ENCODE results near the gene WSCD2.
A peak's percentile ranks its signal among the peaks of the same experiment; 100 is the strongest.

Gene WSCD2

DNA sequence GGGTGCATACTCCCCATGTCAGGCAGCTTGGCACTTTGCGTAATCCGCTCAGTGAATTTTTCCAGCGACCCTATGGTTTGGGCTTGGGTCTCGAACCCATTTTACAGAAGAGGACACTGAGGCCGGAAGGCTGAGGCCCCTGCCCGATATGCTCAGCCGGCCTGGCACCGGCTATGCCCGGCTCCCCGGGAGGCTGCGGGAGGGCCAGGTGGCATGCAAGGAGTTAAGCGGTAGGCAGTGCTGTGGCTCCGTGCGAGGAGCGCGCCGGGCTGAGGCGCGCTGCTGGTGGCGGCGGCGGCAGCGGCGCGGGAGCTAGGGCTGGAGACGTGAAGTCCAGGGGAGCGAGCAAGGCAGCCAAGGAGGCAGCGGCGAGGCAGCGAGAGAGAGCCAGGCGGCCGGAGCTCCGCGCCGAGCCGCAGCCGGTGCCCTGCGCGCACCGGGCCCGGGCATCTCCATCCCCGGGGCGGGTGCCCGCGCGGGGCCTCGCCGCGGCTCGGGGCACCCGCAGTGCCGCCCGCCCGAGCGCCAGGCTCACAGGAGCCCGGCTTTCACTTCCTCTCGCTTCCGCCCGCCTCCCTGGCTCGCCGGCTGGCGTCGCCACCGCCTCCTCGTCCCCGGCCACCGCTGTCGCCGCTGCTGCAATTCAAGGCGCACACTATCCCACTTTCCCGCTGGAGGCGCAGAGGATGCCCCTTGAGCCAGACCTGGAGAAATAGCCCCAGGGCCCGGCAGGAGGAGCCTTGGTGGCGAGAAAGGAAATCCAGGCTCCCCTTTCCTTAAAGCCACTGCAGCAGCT lies at the start of gene WSCD2:
TSS of gene WSCD2 (plus strand) at position 272 of the 796 bp plus-strand sequence. CDS start 66,545 bp downstream, outside the sequence.
- DNase-seq (ENCODE audit: low spot score): peak; percentile 23
- TF ChIP-seq, protein P1, sequence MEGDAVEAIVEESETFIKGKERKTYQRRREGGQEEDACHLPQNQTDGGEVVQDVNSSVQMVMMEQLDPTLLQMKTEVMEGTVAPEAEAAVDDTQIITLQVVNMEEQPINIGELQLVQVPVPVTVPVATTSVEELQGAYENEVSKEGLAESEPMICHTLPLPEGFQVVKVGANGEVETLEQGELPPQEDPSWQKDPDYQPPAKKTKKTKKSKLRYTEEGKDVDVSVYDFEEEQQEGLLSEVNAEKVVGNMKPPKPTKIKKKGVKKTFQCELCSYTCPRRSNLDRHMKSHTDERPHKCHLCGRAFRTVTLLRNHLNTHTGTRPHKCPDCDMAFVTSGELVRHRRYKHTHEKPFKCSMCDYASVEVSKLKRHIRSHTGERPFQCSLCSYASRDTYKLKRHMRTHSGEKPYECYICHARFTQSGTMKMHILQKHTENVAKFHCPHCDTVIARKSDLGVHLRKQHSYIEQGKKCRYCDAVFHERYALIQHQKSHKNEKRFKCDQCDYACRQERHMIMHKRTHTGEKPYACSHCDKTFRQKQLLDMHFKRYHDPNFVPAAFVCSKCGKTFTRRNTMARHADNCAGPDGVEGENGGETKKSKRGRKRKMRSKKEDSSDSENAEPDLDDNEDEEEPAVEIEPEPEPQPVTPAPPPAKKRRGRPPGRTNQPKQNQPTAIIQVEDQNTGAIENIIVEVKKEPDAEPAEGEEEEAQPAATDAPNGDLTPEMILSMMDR (IDR thresholded peaks at IDR 0.05; ENCODE audit: extremely low read depth, insufficient read depth, missing control alignments): no peak
- in situ Hi-C loops (cut with MboI; ENCODE audit: low pct_unique_long_range_greater_than_20kb, low sequenced_read_pairs, unreplicated experiment): no loop called here

DNA sequence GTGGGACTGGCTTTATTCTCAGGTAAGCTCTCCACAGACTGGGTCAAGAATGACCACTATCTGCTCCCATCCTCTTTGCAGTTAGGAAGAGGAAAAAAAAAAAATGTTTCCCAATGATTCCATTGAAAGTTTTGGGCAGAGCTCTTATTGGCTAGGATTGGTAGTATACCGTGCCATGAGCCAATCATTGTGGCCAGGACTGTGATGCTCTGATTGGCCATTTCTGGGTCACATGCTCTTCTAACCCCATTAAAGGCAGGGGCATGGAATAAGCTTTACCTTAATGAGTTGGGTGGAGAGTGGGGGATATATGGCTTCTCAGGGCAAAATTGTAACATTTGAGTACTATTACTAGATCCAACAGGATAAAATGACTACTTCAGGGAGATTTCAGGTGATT lies 49.4 kb upstream of the WSCD2 start:
- DNase-seq (ENCODE audit: low spot score): no peak
- TF ChIP-seq, protein P1 (IDR thresholded peaks at IDR 0.05; ENCODE audit: extremely low read depth, insufficient read depth, missing control alignments): no peak
- in situ Hi-C loops (cut with MboI; ENCODE audit: low pct_unique_long_range_greater_than_20kb, low sequenced_read_pairs, unreplicated experiment): no loop called here

DNA sequence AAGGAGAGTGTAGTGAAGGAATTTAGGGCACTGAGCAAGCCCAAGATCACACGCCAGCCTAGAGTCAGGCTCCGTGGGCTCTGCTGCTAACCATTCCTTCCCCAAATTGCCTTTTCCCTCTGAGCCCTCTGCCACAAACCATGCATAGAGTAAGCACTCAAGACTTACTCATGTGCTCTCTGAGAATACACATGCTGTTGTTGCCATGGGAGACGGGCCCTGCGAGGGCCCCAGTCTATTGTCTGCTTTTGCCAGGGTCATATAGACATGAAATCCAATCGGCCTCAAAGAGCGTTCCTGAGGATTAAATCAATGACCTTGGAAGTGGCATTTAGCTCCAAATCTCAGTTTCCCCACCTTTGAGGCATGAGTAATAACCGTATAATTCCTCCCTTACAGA lies 48.7 kb upstream of the WSCD2 start:
- TF ChIP-seq, protein P1 (IDR thresholded peaks at IDR 0.05; ENCODE audit: extremely low read depth, insufficient read depth, missing control alignments): no peak
- in situ Hi-C loops (cut with MboI; ENCODE audit: low pct_unique_long_range_greater_than_20kb, low sequenced_read_pairs, unreplicated experiment): no loop called here
- DNase-seq (ENCODE audit: low spot score): no peak

DNA sequence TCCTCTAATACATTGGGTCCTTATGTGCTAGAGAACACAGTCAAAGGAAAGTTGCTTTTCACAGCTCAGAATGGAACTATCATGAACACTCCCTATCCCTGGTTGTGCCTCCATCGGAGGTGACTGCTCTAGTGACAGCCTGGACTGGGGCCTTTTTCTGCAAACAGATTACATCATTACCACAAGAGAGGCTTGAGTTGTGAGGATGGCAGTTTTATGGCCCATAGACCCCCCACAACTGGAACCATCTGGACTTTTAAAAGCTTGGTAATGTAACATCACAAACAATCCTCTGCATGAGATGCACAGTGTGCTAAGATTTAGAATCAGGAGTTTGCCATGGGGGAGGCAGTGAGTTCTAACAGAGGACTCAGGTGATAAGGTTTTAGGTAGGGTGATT lies 46.6 kb upstream of the WSCD2 start:
- in situ Hi-C loops (cut with MboI; ENCODE audit: low pct_unique_long_range_greater_than_20kb, low sequenced_read_pairs, unreplicated experiment): no loop called here
- TF ChIP-seq, protein P1 (IDR thresholded peaks at IDR 0.05; ENCODE audit: extremely low read depth, insufficient read depth, missing control alignments): no peak
- no peak for DNase-seq (ENCODE audit: low spot score)

DNA sequence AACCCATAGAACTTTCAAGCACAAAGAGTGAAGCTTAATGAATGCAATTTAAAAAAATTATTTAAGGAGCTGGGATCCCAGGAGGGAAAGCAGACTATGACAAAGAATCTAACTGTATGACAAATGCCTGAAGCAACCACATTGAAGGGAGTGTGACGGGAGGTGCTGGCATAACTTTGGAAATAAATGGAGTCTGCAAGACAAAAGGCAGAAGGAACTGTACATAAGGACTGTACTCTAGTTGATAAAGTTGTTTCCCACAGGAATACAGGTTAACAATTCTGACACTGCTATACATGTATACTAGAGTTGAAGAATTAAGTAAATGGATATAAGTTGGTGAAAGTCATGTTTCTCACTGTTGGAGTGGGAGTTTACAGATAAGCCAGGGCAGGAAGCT lies 41.2 kb upstream of the WSCD2 start:
- TF ChIP-seq, protein P1 (IDR thresholded peaks at IDR 0.05; ENCODE audit: extremely low read depth, insufficient read depth, missing control alignments): no peak
- in situ Hi-C loops (cut with MboI; ENCODE audit: low pct_unique_long_range_greater_than_20kb, low sequenced_read_pairs, unreplicated experiment): no loop called here
- DNase-seq (ENCODE audit: low spot score): no peak

DNA sequence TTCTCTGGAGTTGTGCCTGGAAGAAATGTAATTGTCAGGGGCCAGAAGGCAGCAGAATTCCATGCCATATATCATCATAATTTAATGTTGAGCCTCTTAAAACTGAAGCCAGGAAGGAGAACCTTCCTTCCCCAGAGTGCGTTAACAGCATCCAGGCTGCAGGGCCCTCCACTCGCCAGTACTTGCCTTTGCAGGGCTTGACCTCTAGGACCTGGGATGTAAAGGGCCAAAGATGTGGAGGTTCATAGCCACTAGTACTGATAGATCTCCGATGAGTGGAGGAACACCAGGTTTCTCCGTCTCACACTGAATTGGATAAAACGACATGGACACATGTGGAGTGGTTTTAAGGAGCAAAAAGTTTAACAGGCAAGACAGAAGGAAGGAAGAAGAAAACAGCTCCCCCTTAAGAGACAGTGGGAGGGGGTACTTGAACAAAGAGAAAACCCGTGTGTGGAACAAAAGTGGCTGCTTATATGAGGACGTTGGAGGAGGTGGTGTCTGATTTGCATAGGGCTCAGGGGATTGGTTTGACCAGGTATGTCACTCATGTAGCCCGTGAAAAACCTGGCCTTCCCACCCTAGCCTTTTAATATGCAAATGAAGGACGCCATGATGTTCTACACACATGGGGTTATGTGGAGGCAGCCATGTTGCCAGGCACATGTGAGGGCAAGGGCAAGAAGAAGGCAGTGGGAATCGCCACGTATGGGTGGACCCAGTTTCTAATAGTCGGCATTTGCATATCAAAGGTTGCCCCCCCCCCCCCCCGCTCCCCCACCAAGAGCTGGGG lies 38.8 kb upstream of the WSCD2 start:
- DNase-seq (ENCODE audit: low spot score): no peak
- in situ Hi-C loops (cut with MboI; ENCODE audit: low pct_unique_long_range_greater_than_20kb, low sequenced_read_pairs, unreplicated experiment): no loop called here
- TF ChIP-seq, protein P1 (IDR thresholded peaks at IDR 0.05; ENCODE audit: extremely low read depth, insufficient read depth, missing control alignments): no peak
